ENCODE results near the gene HSD17B1. TPM values are rescaled to one million over a fixed set of nuclear protein-coding genes. Genes with fewer than 3 reads are reported as not detected.

HSD17B1 gene
- total and polyA plus RNA-seq, 2 donors (not counting 3 experiments of a cell fraction or from before 2014, with no cell fraction given): 0.22 to 1.0 TPM

- Histone ChIP-seq H3K27ac (ENCODE audit: insufficient read depth, low read depth, low read length) (no peak overlapping the region), H3K36me3 (ENCODE audit: control insufficient read depth in 2 of 2, extremely low read depth in 1 of 2, insufficient read depth in 2 of 2, low read length in 2 of 2) (peaks cover 0 to 3% of the 10 kb centered on the region in 2 experiments), H2AFZ (ENCODE audit: low read depth, low read length) (no peak overlapping the region), H3K27me3 (ENCODE audit: control insufficient read depth in 2 of 2, insufficient read depth in 2 of 2, low read length in 2 of 2) (no peaks in the 10 kb centered on the region), H4K20me1 (replicated peaks; ENCODE audit: control insufficient read depth, extremely low read depth, insufficient read depth, low read length) (no peaks in the 10 kb centered on the region), H3K9ac (replicated peaks; ENCODE audit: extremely low read depth, insufficient read depth, low read length) (no peak overlapping the region), H3K4me2 (ENCODE audit: insufficient read depth, low read length) (no peak overlapping the region), H3K4me1 (ENCODE audit: control insufficient read depth, extremely low read depth, insufficient read depth, low read length) (peaks cover 13% of the 10 kb centered on the region), H3K4me3 (replicated peaks in 1 of 3; ENCODE audit: insufficient read depth in 1 of 3, low read depth in 1 of 3, low read length in 3 of 3) (no peak overlapping the region), H3K9me1 (replicated peaks; ENCODE audit: control insufficient read depth, extremely low read depth, insufficient read depth, low read length) (no peaks in the 10 kb centered on the region), H3K9me3 (replicated peaks; ENCODE audit: control insufficient read depth, insufficient read depth, low read length) (no peaks in the 10 kb centered on the region), H3K79me2 (ENCODE audit: control insufficient read depth, insufficient read depth, low read length) (no peaks in the 10 kb centered on the region)
- BruUV-seq (replicated peaks): no TSS peak
- POLR2A ChIA-PET: no interaction called here
- dilution Hi-C loops (cut with MboI; ENCODE audit: extremely low pct_ligation_motif_present, low sequenced_read_pairs): loop anchor here (25.0 kb wide), 1 partner anchor 175 kb away; no protein-coding TSS in a partner anchor
- DNase-seq (ENCODE audit: low read depth, low spot score) (no peak), FAIRE-seq (no peak)
- TF ChIP-seq POLR2AphosphoS5 (IDR thresholded peaks at IDR 0.05; ENCODE audit: insufficient read depth, low read depth, low read length): no peak
- no peak for TF ChIP-seq CTCF (IDR thresholded peaks at IDR 0.05; ENCODE audit: extremely low read depth in 1 of 2, insufficient read depth in 1 of 2, low read depth in 1 of 2, low read length in 2 of 2)
- no peak for TF ChIP-seq MYC (IDR thresholded peaks at IDR 0.05; ENCODE audit: low read depth, low read length)
- TF ChIP-seq JUN (IDR thresholded peaks at IDR 0.05; ENCODE audit: borderline replicate concordance, insufficient read depth, insufficient read length, low read depth): no peak
- TF ChIP-seq GATA2 (IDR thresholded peaks at IDR 0.05; ENCODE audit: insufficient read depth, insufficient read length, low read depth, low read length): no peak
- no peak for TF ChIP-seq FOS (IDR thresholded peaks at IDR 0.05; ENCODE audit: borderline replicate concordance, insufficient read depth, low read length)
- TF ChIP-seq POLR2A (IDR thresholded peaks at IDR 0.05; ENCODE audit: low read depth, low read length): no peak
- TF ChIP-seq EZH2 (IDR thresholded peaks at IDR 0.05; ENCODE audit: borderline replicate concordance, low read depth, low read length, severe bottlenecking): no peak
- intact Hi-C loops (cut with micrococcal nuclease): no loop called here
- CTCF ChIA-PET: interaction anchor here (0.8 to 4.8 kb wide), 5 partner anchors 15 to 290 kb away, joined by 3 to 27 read pairs (median 3); no protein-coding TSS in a partner anchor
These were observed 40.5 kb upstream of the HSD17B1 start for GRCh38 chr17:42512246-42512645.
